Psoas muscle (tissue), 8 donors: ENCODE results near the gene SCAPER. TPM values are rescaled to one million over a fixed set of nuclear protein-coding genes. Genes with fewer than 3 reads are reported as not detected.
"Not testable (repeated sequence)": the region's sequence is repeated elsewhere in the genome, so short reads cannot be mapped to it uniquely, and the experiment has no call there.

Experiments used
- ATAC-seq, 4 donors: fragments of 200-7000 bp; cut with Tn5 transposase; one replicate each; pipeline ENCODE4 v1.9.1; 2020; ENCODE audit warnings: moderate library complexity in 3 of 4, mild to moderate bottlenecking in 2 of 4
- DNase-seq, 2 donors: peaks; one replicate each; pipeline ENCODE4 v3.0.0-alpha.2; 2020
- H3K27ac ChIP-seq: fragments of 200-600 bp; one replicate; pipeline ENCODE4 v1.8.0; 2022
- H3K27me3 ChIP-seq, 3 donors: fragments of 200-600 bp in 1 of 3; one replicate each; pipeline versions ENCODE4 v1.6.1 to v1.8.0; 2013 to 2022; ENCODE audit warnings: low read length in 2 of 3, mild to moderate bottlenecking in 2 of 3, moderate library complexity in 1 of 3; ENCODE audit not compliant: insufficient read depth in 3 of 3
- H3K36me3 ChIP-seq, 2 donors: fragments of 200-600 bp in 1 of 2; one replicate each; pipeline versions ENCODE4 v1.6.1 to v1.8.0; 2013 to 2022; ENCODE audit warnings: low read depth in 1 of 2, mild to moderate bottlenecking in 1 of 2, moderate library complexity in 1 of 2; ENCODE audit not compliant: insufficient read depth in 1 of 2
- H3K4me1 ChIP-seq: fragments of 200-600 bp; one replicate; pipeline ENCODE4 v1.8.0; 2022
- H3K4me3 ChIP-seq: fragments of 200-600 bp; one replicate; pipeline ENCODE4 v1.8.0; 2022; ENCODE audit warnings: mild to moderate bottlenecking
- H3K9me3 ChIP-seq: fragments of 200-600 bp; one replicate; pipeline ENCODE4 v1.8.0; 2022
- WGBS, 3 donors: extraction: QIAGEN DNeasy Blood & Tissue Kit; methylation state at CpG; one replicate each; pipeline versions ENCODE4 v1.1.6 to v1.1.7; 2013; 5-methylcytosine and 5-hydroxymethylcytosine counted together
- intact Hi-C, 2 donors: fragments of 100-400 bp; cut with DNase I; formaldehyde crosslinking; loops; one replicate each; pipeline versions ENCODE4 v1.11.0 to v1.14.2; 2022
- polyA plus RNA-seq, 3 donors: library from polyadenylated mRNA; stranded (reverse); fragments of 200-250 nt; gene quantifications; one replicate each; pipeline ENCODE4 v1.2.3, GENCODE V29; 2013
- total RNA-seq, 4 donors: library from RNA; stranded (reverse); fragmentation: NEBNext Ultra II Directional in 2 of 4; extraction: Animal tissue kit (Norgen Biotek cat#: 25700) in 2 of 4; gene quantifications; one replicate each; pipeline versions ENCODE4 v1.2.1 to v1.2.4, GENCODE V29; 2021 to 2023
- TF ChIP-seq, protein P1 (sequence below): fragments of 200-600 bp; IDR thresholded peaks from one replicate; pipeline ENCODE4 v1.8.0; 2022; ENCODE audit warnings: antibody characterized with exemption
- donor health status: healthy with polysubstance abuse.
- donor health status: DM: no; HTN: no; CAD: no; lungs with moderate emphysema.
- donor health status: Bipolar disorder and iron deficiency.
- donor health status: healthy.
- donor health status: DM: yes; HTN: yes; CAD: no.
- donor health status: DM: no; HTN: no; CAD: no.
- donor health status: DM: no; HTN: no; CAD: no.
- donor health status: DM: yes; HTN: yes; CAD: no.

The SCAPER gene
- total and polyA plus RNA-seq, 7 donors: 4.1 to 28.7 (median 20.0) TPM

DNA sequence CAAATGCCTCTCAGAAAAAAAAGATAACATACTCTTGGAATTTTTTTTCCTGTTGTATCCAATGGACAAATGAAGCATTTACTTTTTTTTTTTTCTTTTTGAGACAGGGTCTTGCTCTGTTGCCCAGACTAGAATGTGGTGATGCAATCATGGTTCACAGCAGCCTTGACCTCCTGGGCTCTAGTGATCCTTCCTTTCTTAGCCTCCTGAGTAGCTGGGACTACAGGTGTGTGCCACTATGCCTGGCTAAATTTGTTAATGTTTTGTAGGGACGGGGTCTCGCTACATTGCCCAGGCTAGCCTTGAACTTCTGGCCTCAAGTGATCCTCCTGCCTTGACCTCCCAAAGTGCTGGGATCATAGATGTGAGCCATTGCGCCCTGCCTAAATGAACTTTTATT is 401.3 kb downstream of the SCAPER start:
- TF ChIP-seq, protein P1, sequence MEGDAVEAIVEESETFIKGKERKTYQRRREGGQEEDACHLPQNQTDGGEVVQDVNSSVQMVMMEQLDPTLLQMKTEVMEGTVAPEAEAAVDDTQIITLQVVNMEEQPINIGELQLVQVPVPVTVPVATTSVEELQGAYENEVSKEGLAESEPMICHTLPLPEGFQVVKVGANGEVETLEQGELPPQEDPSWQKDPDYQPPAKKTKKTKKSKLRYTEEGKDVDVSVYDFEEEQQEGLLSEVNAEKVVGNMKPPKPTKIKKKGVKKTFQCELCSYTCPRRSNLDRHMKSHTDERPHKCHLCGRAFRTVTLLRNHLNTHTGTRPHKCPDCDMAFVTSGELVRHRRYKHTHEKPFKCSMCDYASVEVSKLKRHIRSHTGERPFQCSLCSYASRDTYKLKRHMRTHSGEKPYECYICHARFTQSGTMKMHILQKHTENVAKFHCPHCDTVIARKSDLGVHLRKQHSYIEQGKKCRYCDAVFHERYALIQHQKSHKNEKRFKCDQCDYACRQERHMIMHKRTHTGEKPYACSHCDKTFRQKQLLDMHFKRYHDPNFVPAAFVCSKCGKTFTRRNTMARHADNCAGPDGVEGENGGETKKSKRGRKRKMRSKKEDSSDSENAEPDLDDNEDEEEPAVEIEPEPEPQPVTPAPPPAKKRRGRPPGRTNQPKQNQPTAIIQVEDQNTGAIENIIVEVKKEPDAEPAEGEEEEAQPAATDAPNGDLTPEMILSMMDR: no peak
- DNase-seq (no peak), ATAC-seq (no peak)
- no peak overlapping the region for H3K4me3 ChIP-seq
- H3K4me1 ChIP-seq: no peaks in the 10 kb centered on the region
- intact Hi-C loops: no loop called here
- H3K27ac ChIP-seq: no peak overlapping the region
- H3K27me3 ChIP-seq: no peaks in the 10 kb centered on the region
- no peaks in the 10 kb centered on the region for H3K9me3 ChIP-seq
- peaks cover 0 to 4% of the 10 kb centered on the region in 2 donors for H3K36me3 ChIP-seq
- 94 to 98% (median 97%) methylated on average over 3 of the region's 3 CpGs for WGBS, 3 donors

DNA sequence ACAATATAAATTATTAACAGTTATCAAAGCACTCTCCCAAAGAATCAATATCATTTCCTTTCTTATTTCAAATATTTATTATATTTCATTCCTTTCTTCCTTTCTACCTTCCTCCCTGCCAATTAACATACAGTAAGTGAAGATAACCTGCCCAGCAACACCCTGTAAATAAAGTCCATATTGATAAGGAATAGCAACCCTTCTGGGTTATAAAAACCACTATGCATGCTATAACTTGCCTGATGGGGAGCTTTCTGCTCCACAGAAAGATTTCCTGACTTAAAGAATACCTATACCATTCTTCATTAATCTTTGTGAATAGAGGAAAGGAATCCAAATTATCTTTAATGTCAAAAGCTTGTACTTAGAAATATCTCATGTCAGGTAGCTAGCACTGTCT is 402.0 kb downstream of the SCAPER start:
- no peak overlapping the region for H3K4me3 ChIP-seq
- H3K27me3 ChIP-seq: no peaks in the 10 kb centered on the region
- H3K9me3 ChIP-seq: no peaks in the 10 kb centered on the region
- ATAC-seq (no peak), DNase-seq (no peak)
- intact Hi-C loops: no loop called here
- TF ChIP-seq, protein P1: no peak
- no peak overlapping the region for H3K27ac ChIP-seq
- no peaks in the 10 kb centered on the region for H3K4me1 ChIP-seq
- peaks cover 0 to 4% of the 10 kb centered on the region in 2 donors for H3K36me3 ChIP-seq

DNA sequence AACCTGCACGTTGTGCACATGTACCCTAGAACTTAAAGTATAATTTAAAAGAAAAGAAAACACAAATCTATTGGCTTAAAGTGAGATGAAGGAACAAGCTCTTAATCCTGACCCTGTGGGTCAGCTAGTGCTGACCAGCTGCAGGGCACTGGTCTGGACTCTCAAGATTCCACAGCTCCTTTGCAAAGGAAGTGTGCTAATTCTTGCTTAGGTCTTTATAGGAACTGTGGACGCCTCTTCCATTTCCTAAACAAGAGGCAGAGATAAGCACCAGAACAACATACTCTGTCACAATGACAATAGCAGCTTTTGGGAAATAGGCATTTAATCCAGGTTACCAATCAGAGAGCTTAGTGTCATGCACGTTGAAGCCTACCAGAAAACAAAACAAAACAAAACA is 402.5 kb downstream of the SCAPER start:
- no peak for DNase-seq
- TF ChIP-seq, protein P1: no peak
- Histone ChIP-seq H3K9me3 (no peaks in the 10 kb centered on the region), H3K4me3 (no peak overlapping the region), H3K4me1 (no peaks in the 10 kb centered on the region), H3K27me3 (no peaks in the 10 kb centered on the region), H3K27ac (no peak overlapping the region), H3K36me3 (peaks cover 0 to 4% of the 10 kb centered on the region in 2 donors)
- 84 to 88% (median 85%) methylated on average over 3 of the region's 3 CpGs for WGBS, 3 donors
- no peak for ATAC-seq
- intact Hi-C loops: no loop called here

DNA sequence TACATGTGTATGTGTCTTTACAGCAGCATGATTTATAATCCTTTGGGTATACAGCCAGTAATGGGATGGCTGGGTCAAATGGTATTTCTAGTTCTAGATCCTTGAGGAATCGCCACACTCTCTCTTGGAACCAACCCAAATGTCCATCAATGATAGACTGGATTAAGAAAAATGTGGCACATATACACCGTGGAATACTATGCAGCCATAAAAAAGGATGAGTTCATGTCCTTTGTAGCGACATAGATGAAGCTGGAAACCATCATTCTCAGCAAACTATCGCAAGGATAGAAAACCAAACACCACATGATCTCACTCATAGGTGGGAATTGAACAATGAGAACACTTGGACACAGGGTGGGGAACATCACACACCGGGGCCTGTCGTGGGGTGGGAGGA is 403.0 kb downstream of the SCAPER start:
- H3K27me3 ChIP-seq, H3K4me3 ChIP-seq, intact Hi-C loops, H3K9me3 ChIP-seq, H3K4me1 ChIP-seq, H3K36me3 ChIP-seq, DNase-seq, ATAC-seq, H3K27ac ChIP-seq: not testable (repeated sequence)
- WGBS, 3 donors: 93 to 97% (median 96%) methylated on average over 6 of the region's 6 CpGs

DNA sequence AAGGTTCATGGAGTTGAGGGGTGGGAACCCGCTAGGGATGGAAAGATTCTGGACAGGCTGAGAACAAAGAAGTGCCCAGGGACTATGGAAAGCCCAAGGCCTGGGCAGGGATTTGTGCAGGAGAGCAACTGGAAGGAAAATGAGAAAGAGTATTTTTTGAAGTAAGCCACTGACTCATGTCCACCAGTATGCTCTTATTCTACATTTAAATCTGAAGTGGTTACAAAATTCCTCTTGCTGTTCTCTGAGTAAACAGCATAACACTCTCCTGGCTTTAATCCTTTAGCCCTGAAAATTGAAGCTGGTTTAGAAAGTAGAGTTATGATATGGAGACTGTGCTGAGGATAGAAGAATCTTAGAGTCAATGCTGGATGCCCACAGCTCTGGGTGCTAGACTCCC is 403.4 kb downstream of the SCAPER start:
- TF ChIP-seq, protein P1: no peak
- DNase-seq: no peak
- Histone ChIP-seq H3K36me3 (peaks cover 0 to 4% of the 10 kb centered on the region in 2 donors), H3K4me1 (no peaks in the 10 kb centered on the region), H3K27me3 (no peaks in the 10 kb centered on the region), H3K9me3 (no peaks in the 10 kb centered on the region), H3K27ac (no peak overlapping the region), H3K4me3 (no peak overlapping the region)
- no peak for ATAC-seq
- intact Hi-C loops: no loop called here
- 98 to 100% (median 100%) methylated on average over 1 of the region's 1 CpG for WGBS, 3 donors
